ENCODE results near the gene ARL14EP. TPM values are rescaled to one million over a fixed set of nuclear protein-coding genes. Genes with fewer than 3 reads are reported as not detected.

Gene ARL14EP
- total RNA-seq, 1 donor from 2014 or later = 29.2 TPM

- Mint-ChIP-seq H3K4me3 (ENCODE audit: low read depth) (no peak overlapping the region), H3K4me1 (ENCODE audit: low read depth) (peaks cover 21% of the 10 kb centered on the region), H3K27me3 (no peaks in the 10 kb centered on the region), H3K36me3 (ENCODE audit: insufficient read depth) (no peaks in the 10 kb centered on the region), H3K9me3 (ENCODE audit: low read depth) (peaks cover 6% of the 10 kb centered on the region), H3K27ac (no peak overlapping the region)
- DNase-seq (ENCODE audit: low spot score, unreplicated experiment) = no peak
- TF ChIP-seq CTCF (IDR thresholded peaks at IDR 0.05; ENCODE audit: unreplicated experiment) = no peak
These were observed 45.5 kb downstream of the ARL14EP start for GRCh38 chr11:30368394-30368793.

- no peak for DNase-seq (ENCODE audit: low spot score, unreplicated experiment)
These were observed 47.3 kb downstream of the ARL14EP start for GRCh38 chr11:30370164-30370563.

GRCh38 chr11:30377347-30377746 lies 54.4 kb downstream of the ARL14EP start:
- Mint-ChIP-seq H3K36me3 (ENCODE audit: insufficient read depth) (no peaks in the 10 kb centered on the region), H3K4me1 (ENCODE audit: low read depth) (no peaks in the 10 kb centered on the region), H3K9me3 (ENCODE audit: low read depth) (no peaks in the 10 kb centered on the region), H3K4me3 (ENCODE audit: low read depth) (no peak overlapping the region), H3K27ac (no peak overlapping the region), H3K27me3 (no peaks in the 10 kb centered on the region)
- DNase-seq (ENCODE audit: low spot score, unreplicated experiment) = no peak
- no peak for TF ChIP-seq CTCF (IDR thresholded peaks at IDR 0.05; ENCODE audit: unreplicated experiment)

More at GRCh38 chr11:30370164-30370563, 47.3 kb downstream of the ARL14EP start:
- Mint-ChIP-seq H3K4me1 (ENCODE audit: low read depth) (peaks cover 7% of the 10 kb centered on the region), H3K27ac (no peak overlapping the region), H3K36me3 (ENCODE audit: insufficient read depth) (no peaks in the 10 kb centered on the region), H3K9me3 (ENCODE audit: low read depth) (peaks cover 6% of the 10 kb centered on the region), H3K27me3 (no peaks in the 10 kb centered on the region), H3K4me3 (ENCODE audit: low read depth) (no peak overlapping the region)
- no peak for TF ChIP-seq CTCF (IDR thresholded peaks at IDR 0.05; ENCODE audit: unreplicated experiment)

GRCh38 chr11:30380846-30381245 lies 57.9 kb downstream of the ARL14EP start:
- H3K36me3 Mint-ChIP-seq (ENCODE audit: insufficient read depth) = no peaks in the 10 kb centered on the region
- H3K4me1 Mint-ChIP-seq (ENCODE audit: low read depth) = peaks cover 3% of the 10 kb centered on the region
- no peak overlapping the region for H3K27ac Mint-ChIP-seq
- no peak for DNase-seq (ENCODE audit: low spot score, unreplicated experiment)
- no peaks in the 10 kb centered on the region for H3K27me3 Mint-ChIP-seq
- H3K4me3 Mint-ChIP-seq (ENCODE audit: low read depth) = no peak overlapping the region
- TF ChIP-seq CTCF (IDR thresholded peaks at IDR 0.05; ENCODE audit: unreplicated experiment) = no peak
- H3K9me3 Mint-ChIP-seq (ENCODE audit: low read depth) = peaks cover 4% of the 10 kb centered on the region

- no peaks in the 10 kb centered on the region for H3K36me3 Mint-ChIP-seq (ENCODE audit: insufficient read depth)
- no peak overlapping the region for H3K27ac Mint-ChIP-seq
- H3K4me3 Mint-ChIP-seq (ENCODE audit: low read depth) = no peak overlapping the region
- H3K9me3 Mint-ChIP-seq (ENCODE audit: low read depth) = peaks cover 5% of the 10 kb centered on the region
- DNase-seq (ENCODE audit: low spot score, unreplicated experiment) = no peak
- peaks cover 4% of the 10 kb centered on the region for H3K4me1 Mint-ChIP-seq (ENCODE audit: low read depth)
- no peak for TF ChIP-seq CTCF (IDR thresholded peaks at IDR 0.05; ENCODE audit: unreplicated experiment)
- H3K27me3 Mint-ChIP-seq = no peaks in the 10 kb centered on the region
These were observed 59.0 kb downstream of the ARL14EP start for GRCh38 chr11:30381879-30382278.

Other genes starting within 250 kb of the ARL14EP start
- not detected in 2 replicates for gene FSHB, start 92.1 kb upstream of the ARL14EP start, total RNA-seq

All from progenitor cell of endocrine pancreas (in vitro differentiated cells).